Vagina (tissue), 2 donors: ENCODE data around the gene KLHL22.

Experiments used
- CTCF ChIP-seq, 3 experiments: fragments of 450-650 bp in 2 of 3; fragments of 200-600 bp in 1 of 3; sonication (generic) in 1 of 3; IDR thresholded peaks; one replicate each; pipeline ENCODE4 v1.5.1; 2017 to 2019; ENCODE audit warnings: antibody characterized with exemption in 3 of 3, mild to moderate bottlenecking in 2 of 3, moderate library complexity in 2 of 3
- POLR2A ChIP-seq, 2 donors: fragments of 450-650 bp; IDR thresholded peaks; one replicate each; pipeline ENCODE4 v1.6.1; 2017; ENCODE audit warnings: antibody characterized with exemption in 2 of 2, mild to moderate bottlenecking in 2 of 2, moderate library complexity in 2 of 2
- POLR2AphosphoS5 ChIP-seq, 2 donors: sonication (generic); formaldehyde crosslinking; IDR thresholded peaks; one replicate each; pipeline ENCODE4 v1.9.0; 2017; ENCODE audit warnings: antibody characterized with exemption in 2 of 2, mild to moderate bottlenecking in 2 of 2, low read depth in 1 of 2; ENCODE audit not compliant: insufficient read depth in 1 of 2

DNA sequence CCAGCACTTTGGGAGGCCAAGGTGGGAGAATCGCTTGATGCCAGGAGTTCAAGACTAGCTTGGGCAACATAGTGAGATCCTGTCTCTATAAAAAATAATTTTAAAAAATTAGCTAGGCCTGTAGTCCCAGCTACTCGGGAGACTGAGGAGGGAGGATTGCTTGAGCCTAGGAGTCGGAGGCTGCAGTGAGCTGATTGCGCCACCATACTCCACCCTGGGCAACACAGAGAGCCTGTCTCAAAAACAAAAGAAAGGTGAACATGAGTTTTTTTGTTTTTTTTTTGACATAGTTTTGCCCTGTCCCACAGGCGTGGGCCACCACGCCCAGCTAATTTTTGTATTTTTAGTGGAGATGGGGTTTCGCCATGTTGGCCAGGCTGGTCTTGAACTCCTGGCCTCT, 29.5 kb upstream of the KLHL22 start:
- TF ChIP-seq CTCF (IDR thresholded peaks at IDR 0.05) (no peak), POLR2AphosphoS5 (IDR thresholded peaks at IDR 0.05; ENCODE audit: insufficient read depth in 1 of 2, low read depth in 1 of 2) (no peak), POLR2A (IDR thresholded peaks at IDR 0.05) (no peak)
